COLO668 (cell line): ENCODE results near the gene CHP1.
"Not testable (repeated sequence)": the region's sequence is repeated elsewhere in the genome, so short reads cannot be mapped to it uniquely, and the experiment has no call there.

Source experiments
- DNase-seq: peaks from one replicate; lab custom pipeline; 2025; ENCODE audit not compliant: unreplicated experiment; lab: John Stamatoyannopoulos, UW

The CHP1 gene

GRCh38 chr15:41289953-41290352, 58.9 kb downstream of the CHP1 start:
- no peak for DNase-seq

- DNase-seq, result no peak
Measured at GRCh38 chr15:41291065-41291631, 60.1 kb downstream of the CHP1 start.

DNA sequence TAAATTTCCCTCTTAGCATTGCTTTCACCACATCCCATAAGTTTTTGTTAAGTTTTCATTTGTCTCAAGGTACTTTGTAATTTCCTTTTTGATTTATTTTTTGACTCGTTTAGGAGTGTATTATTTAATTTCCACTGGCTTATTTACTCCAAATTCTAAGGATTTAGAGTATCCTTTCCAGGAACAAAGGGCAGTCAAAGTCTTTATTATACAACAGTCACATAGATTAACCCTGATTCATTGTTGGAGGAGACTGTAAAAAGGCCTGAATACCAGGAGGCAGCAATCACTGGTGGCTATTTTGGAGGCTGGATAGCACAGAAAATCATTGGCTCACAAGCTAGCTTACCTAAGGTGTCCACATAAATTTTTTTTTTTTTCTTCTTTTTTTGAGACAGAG, 61.5 kb downstream of the CHP1 start:
- no peak for DNase-seq

DNA sequence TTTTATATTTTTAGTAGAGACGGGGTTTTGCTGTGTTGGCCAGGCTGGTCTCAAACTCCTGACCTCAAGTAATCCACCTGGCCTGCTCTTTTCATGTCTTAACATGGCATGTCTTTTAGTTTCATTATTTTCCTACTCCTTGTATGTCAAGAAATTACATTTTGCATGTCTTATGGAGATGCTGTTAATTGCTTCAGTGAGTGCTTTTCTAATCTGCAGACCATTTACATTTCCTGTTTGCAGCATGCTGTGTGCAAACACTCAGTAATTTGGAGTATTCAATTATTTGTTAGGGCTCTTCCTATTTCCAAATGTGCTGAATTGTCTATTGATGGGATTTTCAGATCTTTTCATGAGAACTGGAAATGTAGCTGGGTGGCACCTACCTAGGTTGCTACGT, 70.1 kb downstream of the CHP1 start:
- DNase-seq, result not testable (repeated sequence)

DNA sequence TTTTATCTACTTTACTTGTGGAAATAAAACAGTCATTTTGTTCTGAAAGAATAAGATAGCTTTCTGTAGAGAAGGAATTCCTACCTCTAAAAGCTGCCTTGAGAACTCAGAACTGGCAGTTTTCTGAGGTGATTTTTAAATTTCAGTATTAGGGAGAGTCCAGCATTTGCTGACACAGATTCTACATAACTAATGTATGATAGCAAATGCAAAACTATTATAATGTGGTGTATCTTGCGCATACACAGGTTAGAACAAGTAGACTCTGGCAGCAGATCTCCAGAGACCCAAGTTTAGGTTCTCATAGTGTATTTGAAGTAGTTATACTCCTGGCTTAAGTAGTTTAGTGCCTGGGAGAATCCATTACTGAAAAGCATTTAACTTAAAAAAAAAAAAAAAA, 70.5 kb downstream of the CHP1 start:
- no peak for DNase-seq

DNA sequence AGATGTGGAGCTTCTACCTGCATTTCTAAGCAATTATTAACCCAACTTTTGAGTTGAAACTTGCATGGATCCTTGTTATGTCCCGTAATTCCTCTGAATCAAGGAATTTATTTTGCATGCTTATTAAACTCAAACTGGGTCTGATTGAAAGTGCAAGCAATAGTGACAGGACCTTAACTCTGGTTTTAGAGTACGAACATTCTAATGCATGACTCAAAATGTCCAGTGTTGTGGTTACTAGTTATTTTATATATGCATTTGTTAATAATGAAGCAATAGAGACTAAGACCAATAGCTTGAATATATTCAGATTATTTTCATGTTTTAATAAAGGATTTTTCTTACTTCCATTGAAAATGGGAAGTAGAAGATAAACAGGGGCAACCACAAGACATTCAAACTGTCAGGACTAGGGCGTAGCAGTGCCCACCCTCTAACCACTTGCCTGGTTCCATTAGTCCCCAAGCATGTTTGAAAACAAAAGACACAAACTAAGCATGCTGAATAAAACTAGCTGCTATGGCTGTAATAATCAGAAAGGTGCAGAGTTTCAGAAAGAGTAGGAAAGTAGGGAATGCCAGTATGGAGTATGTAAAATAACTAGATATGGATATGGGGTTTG, 73.2 kb downstream of the CHP1 start:
- DNase-seq, result no peak

- DNase-seq, result no peak
Measured at GRCh38 chr15:41307679-41308078, 76.6 kb downstream of the CHP1 start.

- no peak for DNase-seq
Measured at GRCh38 chr15:41309226-41309905, 78.3 kb downstream of the CHP1 start.

GRCh38 chr15:41320805-41321330, 89.8 kb downstream of the CHP1 start:
- DNase-seq, result not testable (repeated sequence)

DNA sequence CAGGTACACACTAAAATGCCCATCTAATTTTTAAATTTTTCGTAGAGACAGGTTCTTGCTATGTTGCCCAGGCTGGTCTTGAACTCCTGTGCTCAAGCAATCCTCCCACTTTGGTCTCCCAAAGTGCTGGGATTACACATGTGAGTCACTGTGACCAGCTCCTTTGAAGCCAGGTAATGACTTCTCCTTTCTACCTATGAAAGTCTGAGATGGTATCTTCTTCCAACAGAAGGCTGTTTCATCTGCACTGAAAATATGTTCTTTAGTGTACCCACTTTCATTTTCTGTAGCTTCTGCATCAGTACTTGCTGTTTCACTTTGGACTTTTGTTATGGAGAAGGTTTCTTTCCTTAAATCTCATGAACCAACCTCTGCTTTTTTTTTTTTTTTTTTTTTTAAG, 92.5 kb downstream of the CHP1 start:
- DNase-seq, result no peak

- DNase-seq, result no peak
Measured at GRCh38 chr15:41331281-41331680, 100.2 kb downstream of the CHP1 start.
